CD14-positive monocyte (primary cell): ENCODE measurements around the gene LRRC61. TPM values are rescaled to one million over a fixed set of nuclear protein-coding genes. Genes with fewer than 3 reads are reported as not detected.

Source experiments
- DNase-seq, 3 donors: peaks; one replicate each; pipeline ENCODE4 v3.0.0-alpha.2; 2011 to 2022
- H2AFZ ChIP-seq: 2 replicates; pipeline ENCODE4 v1.6.0; 2012; ENCODE audit warnings: mild to moderate bottlenecking, low read depth, low read length, inconsistent platforms; ENCODE audit not compliant: insufficient read depth, poor library complexity, severe bottlenecking
- H3K27ac ChIP-seq, 2 donors: 1 replicate in 1 of 2; 2 replicates in 1 of 2; pipeline ENCODE4 v1.5.1; 2012 to 2013; ENCODE audit warnings: low read length in 2 of 2, control low read depth in 1 of 2, inconsistent platforms in 1 of 2, low read depth in 1 of 2, mild to moderate bottlenecking in 1 of 2
- H3K27me3 ChIP-seq, 2 donors: one replicate each; pipeline versions ENCODE4 v1.6.0 to v1.6.1; 2011 to 2013; ENCODE audit warnings: low read length in 2 of 2; ENCODE audit not compliant: control insufficient read depth in 2 of 2, insufficient read depth in 2 of 2
- H3K36me3 ChIP-seq, 2 donors: replicated peaks in 1 of 2; 1 replicate in 1 of 2; 2 replicates in 1 of 2; pipeline versions ENCODE4 v1.5.1 to v1.6.1; 2012 to 2013; ENCODE audit warnings: low read length in 2 of 2, control low read depth in 1 of 2, inconsistent platforms in 1 of 2, mild to moderate bottlenecking in 1 of 2; ENCODE audit not compliant: insufficient read depth in 2 of 2, control insufficient read depth in 1 of 2
- H3K4me1 ChIP-seq, 2 donors: 1 replicate in 1 of 2; 2 replicates in 1 of 2; pipeline versions ENCODE4 v1.5.1 to v1.6.1; 2012 to 2013; ENCODE audit warnings: low read length in 2 of 2, control low read depth in 1 of 2, inconsistent platforms in 1 of 2, mild to moderate bottlenecking in 1 of 2, moderate library complexity in 1 of 2; ENCODE audit not compliant: insufficient read depth in 2 of 2, control insufficient read depth in 1 of 2
- H3K4me2 ChIP-seq: replicated peaks from 2 replicates; pipeline ENCODE3; 2012; ENCODE audit warnings: low read length, moderate library complexity, mild to moderate bottlenecking; ENCODE audit not compliant: poor library complexity, severe bottlenecking; ENCODE audit errors: extremely low read depth
- H3K4me3 ChIP-seq, 3 experiments: fragments of 200-600 bp in 1 of 3; sonication (generic) in 1 of 3; replicated peaks in 1 of 3; 1 replicate in 2 of 3; 2 replicates in 1 of 3; pipeline ENCODE4 v1.5.1; 2011 to 2013; ENCODE audit warnings: low read length in 3 of 3, mild to moderate bottlenecking in 3 of 3, control low read depth in 2 of 3, low read depth in 2 of 3, inconsistent platforms in 1 of 3, moderate library complexity in 1 of 3
- H3K79me2 ChIP-seq: 2 replicates; pipeline ENCODE4 v1.6.0; 2012; ENCODE audit warnings: mild to moderate bottlenecking, control low read depth, inconsistent platforms, low read length, moderate library complexity; ENCODE audit not compliant: insufficient read depth
- H3K9ac ChIP-seq: 2 replicates; pipeline ENCODE4 v1.6.0; 2017; ENCODE audit warnings: low read length, mild to moderate bottlenecking; ENCODE audit not compliant: insufficient read depth, poor library complexity, severe bottlenecking
- H3K9me3 ChIP-seq, 2 donors: replicated peaks in 1 of 2; 1 replicate in 1 of 2; 2 replicates in 1 of 2; pipeline versions ENCODE4 v1.5.1 to v1.6.1; 2012 to 2013; ENCODE audit warnings: low read length in 2 of 2, control low read depth in 1 of 2; ENCODE audit not compliant: control insufficient read depth in 1 of 2, insufficient read depth in 1 of 2
- H4K20me1 ChIP-seq: 2 replicates; pipeline ENCODE4 v1.6.0; 2012; ENCODE audit warnings: mild to moderate bottlenecking, low read length, control low read depth, moderate library complexity; ENCODE audit not compliant: insufficient read depth
- H3K27ac Mint-ChIP-seq, 7 donors: one replicate each; pipeline ENCODE4 v1.8.0; 2020; ENCODE audit warnings: mild to moderate bottlenecking in 7 of 7, mixed read lengths in 7 of 7, moderate library complexity in 6 of 7, inconsistent platforms in 2 of 7
- H3K27me3 Mint-ChIP-seq, 3 donors: one replicate each; pipeline ENCODE4 v1.8.0; 2021 to 2022; ENCODE audit warnings: low read depth in 3 of 3, mild to moderate bottlenecking in 3 of 3, mixed read lengths in 3 of 3, moderate library complexity in 3 of 3, inconsistent platforms in 1 of 3
- H3K36me3 Mint-ChIP-seq, 2 donors: one replicate each; pipeline ENCODE4 v1.8.0; 2020; ENCODE audit warnings: mixed read lengths in 2 of 2, inconsistent platforms in 1 of 2, mild to moderate bottlenecking in 1 of 2
- H3K4me1 Mint-ChIP-seq: one replicate; pipeline ENCODE4 v1.8.0; 2020; ENCODE audit warnings: mild to moderate bottlenecking, mixed read lengths
- H3K4me3 Mint-ChIP-seq, 2 donors: one replicate each; pipeline ENCODE4 v1.8.0; 2020; ENCODE audit warnings: mild to moderate bottlenecking in 2 of 2, mixed read lengths in 2 of 2, moderate library complexity in 1 of 2
- H3K9me3 Mint-ChIP-seq, 7 donors: one replicate each; pipeline ENCODE4 v1.8.0; 2020 to 2022; ENCODE audit warnings: mixed read lengths in 7 of 7, mild to moderate bottlenecking in 6 of 7, moderate library complexity in 6 of 7, inconsistent platforms in 2 of 7
- CTCF ChIP-seq: fragments of 200-600 bp; IDR thresholded peaks from one replicate; pipeline ENCODE4 v1.8.0; 2022; ENCODE audit warnings: antibody characterized with exemption, mild to moderate bottlenecking
- WGBS: methylation state at CpG from one replicate; pipeline ENCODE4 v1.1.5; 2013; ENCODE audit warnings: missing lambda C conversion rate; ENCODE audit not compliant: insufficient coverage; 5-methylcytosine and 5-hydroxymethylcytosine counted together
- intact Hi-C, 2 donors: fragments of 100-400 bp; cut with micrococcal nuclease; formaldehyde crosslinking; loops; one replicate each; pipeline versions ENCODE4 v1.15.0 to v1.15.1; 2023
- polyA plus RNA-seq, 3 donors: library from polyadenylated mRNA; depleted of rRNA in 1 of 3; unstranded in 2 of 3; stranded (reverse) in 1 of 3; fragments of 300-500 nt in 2 of 3; fragments of >200 nt in 1 of 3; fragmentation: Illumina TruSeq in 2 of 3; gene quantifications; 1 replicate in 2 of 3; 2 replicates in 1 of 3; pipeline ENCODE4 v1.2.3, GENCODE V29; 2012 to 2021

LRRC61 gene
- polyA plus RNA-seq, 3 donors = 1.4 to 8.6 (median 5.7) TPM

GRCh38 chr7:150346922-150347321 is 23.8 kb downstream of the LRRC61 start:
- Histone ChIP-seq H3K79me2 (no peaks in the 10 kb centered on the region), H4K20me1 (no peaks in the 10 kb centered on the region), H3K4me2 (no peak overlapping the region), H3K36me3 (no peaks in the 10 kb centered on the region), H2AFZ (no peak overlapping the region), H3K9ac (no peak overlapping the region), H3K27ac (no peak overlapping the region), H3K4me1 (no peaks in the 10 kb centered on the region), H3K4me3 (no peak overlapping the region), H3K27me3 (peaks cover 13 to 15% of the 10 kb centered on the region in 2 donors), H3K9me3 (peaks cover 10 to 22% of the 10 kb centered on the region in 2 donors)
- no peak for DNase-seq
- Mint-ChIP-seq H3K36me3 (no peaks in the 10 kb centered on the region), H3K27me3 (peaks cover 17 to 29% (median 21%) of the 10 kb centered on the region in 3 donors), H3K4me3 (no peak overlapping the region), H3K9me3 (peaks cover 0 to 26% (median 15%) of the 10 kb centered on the region in 7 donors), H3K27ac (no peak overlapping the region), H3K4me1 (peaks cover 2% of the 10 kb centered on the region)
- WGBS = 94% methylated on average over 2 of the region's 5 CpGs
- TF ChIP-seq CTCF = no peak
- intact Hi-C loops = loop anchor here in 1 of 2 donors (10.0 kb wide), 1 partner anchor 48 kb away; no protein-coding TSS in a partner anchor

GRCh38 chr7:150351587-150352194 is 28.5 kb downstream of the LRRC61 start:
- no peak for DNase-seq
- intact Hi-C loops = loop anchor here in 1 of 2 donors (5.0 kb wide), 1 partner anchor 36 kb away; no protein-coding TSS in a partner anchor
- Histone ChIP-seq H3K36me3 (no peaks in the 10 kb centered on the region), H3K9ac (no peak overlapping the region), H3K9me3 (no peaks in the 10 kb centered on the region), H2AFZ (no peak overlapping the region), H3K4me3 (no peak overlapping the region), H3K27me3 (no peaks in the 10 kb centered on the region), H4K20me1 (no peaks in the 10 kb centered on the region), H3K79me2 (no peaks in the 10 kb centered on the region), H3K4me2 (no peak overlapping the region), H3K27ac (no peak overlapping the region), H3K4me1 (no peaks in the 10 kb centered on the region)
- Mint-ChIP-seq H3K4me1 (peaks cover 8% of the 10 kb centered on the region), H3K27me3 (peaks cover 0 to 1% (median 1%) of the 10 kb centered on the region in 3 donors), H3K4me3 (no peak overlapping the region), H3K9me3 (peaks cover 0 to 4% (median 0%) of the 10 kb centered on the region in 7 donors), H3K27ac (no peak overlapping the region), H3K36me3 (no peaks in the 10 kb centered on the region)
- TF ChIP-seq CTCF = no peak
- WGBS = 60% methylated on average over 1 of the region's 8 CpGs
